ACC112 (cell line): ENCODE data around the gene CLCN7.

Experiments
- H2AFZ ChIP-seq: fragments of 200-600 bp; sonication (generic); one replicate; pipeline ENCODE4 v1.6.0; 2017; ENCODE audit warnings: antibody characterized with exemption, low read length; ENCODE audit not compliant: unreplicated experiment
- H3K27ac ChIP-seq: fragments of 200-600 bp; sonication (generic); 2 replicates; pipeline ENCODE4 v1.5.1; 2014; ENCODE audit warnings: low read depth, mild to moderate bottlenecking, antibody characterized with exemption, low read length, moderate library complexity
- H3K27me3 ChIP-seq: fragments of 200-600 bp; sonication (generic); 2 replicates; pipeline ENCODE4 v1.6.1; 2014; ENCODE audit warnings: mild to moderate bottlenecking, antibody characterized with exemption, low read length, moderate library complexity, mixed read lengths; ENCODE audit not compliant: insufficient read depth
- H3K36me3 ChIP-seq: fragments of 200-600 bp; sonication (generic); 2 replicates; pipeline ENCODE4 v1.6.1; 2016; ENCODE audit warnings: mild to moderate bottlenecking, antibody characterized with exemption, low read length, moderate library complexity, mixed read lengths; ENCODE audit not compliant: insufficient read depth
- H3K4me1 ChIP-seq: fragments of 200-600 bp; sonication (generic); one replicate; pipeline ENCODE4 v1.6.1; 2016; ENCODE audit warnings: low read length, mixed read lengths; ENCODE audit not compliant: insufficient read depth, unreplicated experiment, control insufficient read depth
- H3K4me3 ChIP-seq: fragments of 200-600 bp; sonication (generic); 2 replicates; pipeline ENCODE4 v1.5.1; 2014; ENCODE audit warnings: mild to moderate bottlenecking, low read depth, low read length
- H3K79me2 ChIP-seq: fragments of 200-600 bp; sonication (generic); one replicate; pipeline ENCODE4 v1.6.0; 2016; ENCODE audit warnings: low read length; ENCODE audit not compliant: control insufficient read depth, unreplicated experiment, insufficient read depth

CLCN7 gene

GRCh38 chr16:1434644-1435592 is 39.9 kb downstream of the CLCN7 start:
- Histone ChIP-seq H3K4me1 (no peaks in the 10 kb centered on the region), H3K4me3 (no peak overlapping the region), H3K79me2 (no peaks in the 10 kb centered on the region), H3K27me3 (no peaks in the 10 kb centered on the region), H3K27ac (no peak overlapping the region), H2AFZ (no peak overlapping the region), H3K36me3 (no peaks in the 10 kb centered on the region)

GRCh38 chr16:1433756-1434155 is 41.1 kb downstream of the CLCN7 start:
- H3K79me2 ChIP-seq: no peaks in the 10 kb centered on the region
- no peak overlapping the region for H3K27ac ChIP-seq
- H2AFZ ChIP-seq: no peak overlapping the region
- no peaks in the 10 kb centered on the region for H3K27me3 ChIP-seq
- H3K4me1 ChIP-seq: no peaks in the 10 kb centered on the region
- no peaks in the 10 kb centered on the region for H3K36me3 ChIP-seq
- H3K4me3 ChIP-seq: no peak overlapping the region

- Histone ChIP-seq H2AFZ (no peak overlapping the region), H3K27me3 (no peaks in the 10 kb centered on the region), H3K27ac (no peak overlapping the region), H3K36me3 (no peaks in the 10 kb centered on the region), H3K79me2 (no peaks in the 10 kb centered on the region), H3K4me1 (no peaks in the 10 kb centered on the region), H3K4me3 (no peak overlapping the region)
These were observed 41.6 kb downstream of the CLCN7 start for GRCh38 chr16:1433263-1433560.

- Histone ChIP-seq H3K4me1 (no peaks in the 10 kb centered on the region), H3K27ac (no peak overlapping the region), H3K27me3 (no peaks in the 10 kb centered on the region), H2AFZ (no peak overlapping the region), H3K79me2 (no peaks in the 10 kb centered on the region), H3K4me3 (no peak overlapping the region), H3K36me3 (no peaks in the 10 kb centered on the region)
These were observed 42.2 kb downstream of the CLCN7 start for GRCh38 chr16:1432388-1433262.

GRCh38 chr16:1431497-1432270 is 43.1 kb downstream of the CLCN7 start:
- no peak overlapping the region for H2AFZ ChIP-seq
- H3K27me3 ChIP-seq: no peaks in the 10 kb centered on the region
- no peaks in the 10 kb centered on the region for H3K79me2 ChIP-seq
- H3K4me1 ChIP-seq: no peaks in the 10 kb centered on the region
- H3K4me3 ChIP-seq: no peak overlapping the region
- H3K27ac ChIP-seq: no peak overlapping the region
- no peaks in the 10 kb centered on the region for H3K36me3 ChIP-seq

- H3K79me2 ChIP-seq: no peaks in the 10 kb centered on the region
These were observed 43.9 kb downstream of the CLCN7 start, which contains the start of gene PERCC1 for GRCh38 chr16:1430759-1431496. Gene PERCC1, plus strand, starts transcription at chr16:1431078. Its CDS starts 1,516 bp downstream, at chr16:1432594.

GRCh38 chr16:1430214-1430758 is 44.5 kb downstream of the CLCN7 start:
- no peak overlapping the region for H2AFZ ChIP-seq
- H3K36me3 ChIP-seq: no peaks in the 10 kb centered on the region
- H3K4me1 ChIP-seq: no peaks in the 10 kb centered on the region
- H3K4me3 ChIP-seq: no peak overlapping the region
- H3K79me2 ChIP-seq: no peaks in the 10 kb centered on the region
- H3K27ac ChIP-seq: no peak overlapping the region
- no peaks in the 10 kb centered on the region for H3K27me3 ChIP-seq

More at GRCh38 chr16:1430759-1431496, 43.9 kb downstream of the CLCN7 start, which contains the start of gene PERCC1:
- Histone ChIP-seq H3K36me3 (no peaks in the 10 kb centered on the region), H3K4me3 (no peak within 1 kb of the TSS), H3K4me1 (no peaks in the 10 kb centered on the region), H3K27ac (no peak within 1 kb of the TSS), H3K27me3 (no peaks in the 10 kb centered on the region), H2AFZ (no peak within 1 kb of the TSS)

GRCh38 chr16:1429631-1430030 is 45.2 kb downstream of the CLCN7 start:
- no peak overlapping the region for H3K4me3 ChIP-seq
- no peak overlapping the region for H3K27ac ChIP-seq
- no peaks in the 10 kb centered on the region for H3K36me3 ChIP-seq
- H3K79me2 ChIP-seq: no peaks in the 10 kb centered on the region
- H2AFZ ChIP-seq: no peak overlapping the region
- H3K4me1 ChIP-seq: no peaks in the 10 kb centered on the region
- H3K27me3 ChIP-seq: no peaks in the 10 kb centered on the region

- Histone ChIP-seq H3K27me3 (no peaks in the 10 kb centered on the region), H3K79me2 (no peaks in the 10 kb centered on the region), H2AFZ (no peak overlapping the region), H3K4me3 (no peak overlapping the region), H3K4me1 (no peaks in the 10 kb centered on the region), H3K27ac (no peak overlapping the region), H3K36me3 (no peaks in the 10 kb centered on the region)
These were observed 45.8 kb downstream of the CLCN7 start for GRCh38 chr16:1429012-1429411.
